ENCODE data around the gene ABCB9.
A peak's percentile ranks its signal among the peaks of the same experiment; 100 is the strongest.
"Not testable (repeated sequence)": the region's sequence is repeated elsewhere in the genome, so short reads cannot be mapped to it uniquely, and the experiment has no call there.

ABCB9 gene

DNA sequence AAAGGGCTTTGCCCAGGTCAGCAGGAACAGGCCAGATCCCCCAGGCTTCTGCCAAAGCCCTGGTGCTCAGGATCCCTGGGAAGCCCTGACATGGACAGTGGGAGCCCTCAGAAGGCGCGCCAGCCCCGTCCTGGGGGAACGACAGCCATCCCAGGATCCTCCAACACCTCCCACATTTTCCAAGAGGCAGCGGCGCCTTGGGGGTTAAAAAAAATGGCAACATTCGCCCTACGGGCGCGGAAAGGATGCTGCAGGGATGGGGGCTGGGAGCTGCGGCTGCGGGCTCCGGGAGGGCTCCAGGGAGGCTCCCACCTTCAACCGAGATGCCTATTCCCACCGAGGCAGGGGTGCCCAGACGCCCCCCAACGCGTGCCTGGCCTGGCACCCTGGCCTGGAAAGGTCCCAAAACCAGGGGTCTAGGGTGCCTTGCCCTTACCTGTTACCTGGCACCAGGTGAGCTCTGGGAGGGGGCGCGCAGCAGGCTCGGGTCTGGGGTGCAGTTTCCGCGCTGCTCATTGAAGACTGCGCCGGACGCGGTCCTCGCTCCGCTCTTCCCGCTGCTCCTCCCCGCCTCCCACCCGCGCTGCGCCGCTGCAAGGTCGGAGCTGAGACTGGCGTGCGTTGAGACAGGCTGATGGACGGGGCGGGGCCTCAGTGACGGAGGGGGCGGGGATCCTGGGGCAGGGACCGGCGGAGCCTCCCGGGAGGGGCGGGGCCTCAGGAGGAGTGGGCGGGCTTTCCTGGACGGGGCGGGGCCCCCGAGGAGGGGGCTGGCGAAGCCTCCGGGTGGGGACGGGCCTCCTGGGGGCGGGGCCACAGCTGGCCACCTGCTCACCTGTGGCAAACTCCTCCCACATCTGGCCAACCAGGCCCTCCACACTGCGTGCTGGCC lies at the start of gene ABCB9:
Gene ABCB9, minus strand, starts transcription at position 613 of the 892 bp plus-strand sequence. CDS start 6,228 bp downstream, outside the sequence.
- DNase-seq: peak; percentile 96

DNA sequence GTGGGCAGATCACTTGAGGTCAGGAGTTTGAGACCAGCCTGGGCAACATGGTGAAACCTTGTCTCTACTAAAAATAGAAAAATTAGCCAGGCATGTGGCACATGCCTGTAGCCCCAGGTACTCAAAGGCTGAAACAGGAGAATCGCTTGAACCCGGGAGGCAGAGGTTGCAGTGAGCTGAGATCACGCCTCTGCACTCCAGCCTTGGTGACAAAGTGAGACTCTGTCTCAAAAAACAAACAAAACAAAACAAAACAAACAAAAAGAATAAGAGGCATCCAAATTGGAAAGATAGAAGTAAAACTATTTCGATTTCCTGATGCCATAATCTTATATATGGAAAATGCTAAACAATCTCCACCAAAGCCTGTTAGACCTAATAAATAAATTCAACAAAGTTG lies 48.2 kb upstream of the ABCB9 start:
- not testable (repeated sequence) for DNase-seq

DNA sequence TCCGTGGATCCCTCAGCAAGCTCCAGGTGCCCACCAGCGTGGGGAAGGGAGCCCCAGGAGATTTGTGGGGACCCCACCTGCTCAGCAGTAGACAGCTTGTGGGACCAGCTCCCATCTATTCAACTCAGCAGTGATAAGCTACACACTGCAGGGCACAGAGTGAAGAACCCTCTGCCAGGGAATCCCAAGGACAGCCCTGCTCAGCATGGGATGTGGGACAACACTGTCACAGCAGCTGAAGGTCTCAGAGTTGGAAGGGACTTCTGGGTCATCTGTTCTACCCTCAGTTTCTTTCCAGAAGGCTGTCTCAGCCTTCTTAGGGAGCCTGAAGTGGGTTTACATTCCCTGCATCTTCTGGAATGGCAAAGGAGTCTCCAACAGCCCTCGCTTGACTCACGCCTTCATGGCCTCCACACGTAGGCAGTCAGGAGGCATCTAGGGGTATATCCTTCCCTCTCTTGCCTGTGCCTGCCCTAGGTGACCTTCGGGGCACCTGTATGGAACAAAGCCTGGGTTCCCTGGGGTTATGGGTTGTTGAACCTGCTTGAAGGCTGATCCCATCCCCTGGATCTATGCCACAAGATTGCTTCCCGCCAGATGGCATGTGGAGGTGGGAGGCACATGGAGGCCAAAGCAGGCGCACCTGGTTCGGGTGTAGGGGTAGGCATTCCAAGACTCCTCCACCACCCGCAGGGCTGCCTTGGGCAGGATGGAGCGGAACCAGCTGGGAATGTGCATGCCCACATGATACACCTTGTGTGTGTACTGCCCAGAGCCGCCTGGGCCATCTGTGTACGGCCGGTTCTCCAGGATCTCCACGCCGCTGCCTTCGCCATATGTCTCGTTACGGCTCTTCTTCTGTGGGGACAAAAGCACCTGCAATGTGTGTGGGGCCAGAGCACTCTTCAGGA lies 47.2 kb upstream of the ABCB9 start:
- DNase-seq: no peak

DNA sequence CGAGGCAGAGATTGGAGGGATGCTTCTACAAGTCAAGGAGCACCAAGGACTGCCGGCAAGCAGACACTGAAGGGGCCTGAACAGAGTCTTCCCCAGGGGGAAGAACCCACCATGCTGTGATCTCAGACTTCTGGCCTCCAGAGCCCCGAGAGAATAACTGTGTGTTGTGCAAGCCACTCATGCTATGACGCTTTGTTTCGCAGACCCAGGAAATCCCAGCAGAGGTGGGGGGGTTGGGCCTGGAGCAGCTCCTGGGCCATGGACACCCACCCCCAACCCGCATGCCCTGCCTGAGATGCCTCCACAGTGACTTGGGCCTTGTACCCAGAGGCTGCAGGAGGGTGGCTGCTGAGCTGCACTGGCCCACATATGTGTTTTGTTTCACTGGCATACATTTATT lies 45.4 kb upstream of the ABCB9 start:
- DNase-seq: no peak

DNA sequence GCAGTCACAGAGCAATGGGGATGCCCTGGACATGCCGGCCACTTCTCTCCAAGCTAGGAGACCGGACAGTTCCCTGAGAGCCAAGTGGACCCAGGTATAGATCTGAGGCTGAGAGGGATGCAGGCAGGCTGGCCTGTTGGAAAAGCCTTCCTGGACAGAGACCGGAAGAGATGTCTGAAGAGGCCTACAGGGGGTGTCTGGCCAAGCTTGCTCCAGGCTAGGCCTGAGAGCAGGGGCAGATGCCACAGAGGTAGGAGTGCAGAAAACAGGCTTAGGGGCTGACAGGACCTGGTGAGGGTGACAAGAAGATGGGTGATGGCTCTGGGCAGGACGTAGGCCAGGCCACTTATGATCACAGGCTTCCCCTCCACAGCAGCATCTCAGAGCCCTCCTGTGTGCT lies 44.4 kb upstream of the ABCB9 start:
- no peak for DNase-seq

DNA sequence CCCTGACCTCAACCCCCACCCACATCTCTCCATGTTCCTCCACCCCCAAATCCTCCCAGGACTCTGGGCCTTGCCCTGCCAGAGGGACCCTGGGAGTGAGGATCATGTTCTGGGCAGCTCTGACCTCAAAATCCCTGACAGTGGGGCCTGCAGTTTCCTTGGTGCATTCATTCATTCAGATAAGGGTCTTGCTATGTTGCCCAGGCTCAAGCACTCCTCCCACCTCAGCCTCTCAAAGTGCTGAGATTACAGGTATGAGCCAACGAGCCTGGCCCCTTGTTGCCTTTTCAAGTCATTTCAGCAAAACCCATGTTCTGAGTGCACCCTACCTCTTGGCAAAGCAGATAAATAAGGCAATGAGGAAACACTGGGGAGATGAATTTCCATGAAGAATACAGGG lies 43.8 kb upstream of the ABCB9 start:
- no peak for DNase-seq

DNA sequence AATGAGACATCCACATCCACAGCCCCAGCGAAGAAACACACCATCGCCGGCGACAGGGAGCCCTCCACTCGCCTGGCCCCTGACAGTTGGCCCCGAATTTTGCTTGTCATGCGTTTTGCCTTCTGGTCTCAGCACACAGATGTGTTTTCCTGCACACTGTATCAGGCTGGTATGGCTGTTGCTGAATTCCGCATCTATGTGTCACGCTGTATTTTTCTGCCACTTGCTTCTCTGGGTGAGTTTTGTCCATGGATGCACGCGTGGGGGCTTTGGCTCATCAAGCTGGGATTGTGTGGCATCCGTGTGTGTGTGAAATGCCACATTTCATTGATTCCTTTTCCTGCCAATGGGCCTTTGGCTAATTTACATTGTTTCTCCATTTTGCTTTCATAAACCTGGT lies 40.7 kb upstream of the ABCB9 start:
- DNase-seq: no peak

DNA sequence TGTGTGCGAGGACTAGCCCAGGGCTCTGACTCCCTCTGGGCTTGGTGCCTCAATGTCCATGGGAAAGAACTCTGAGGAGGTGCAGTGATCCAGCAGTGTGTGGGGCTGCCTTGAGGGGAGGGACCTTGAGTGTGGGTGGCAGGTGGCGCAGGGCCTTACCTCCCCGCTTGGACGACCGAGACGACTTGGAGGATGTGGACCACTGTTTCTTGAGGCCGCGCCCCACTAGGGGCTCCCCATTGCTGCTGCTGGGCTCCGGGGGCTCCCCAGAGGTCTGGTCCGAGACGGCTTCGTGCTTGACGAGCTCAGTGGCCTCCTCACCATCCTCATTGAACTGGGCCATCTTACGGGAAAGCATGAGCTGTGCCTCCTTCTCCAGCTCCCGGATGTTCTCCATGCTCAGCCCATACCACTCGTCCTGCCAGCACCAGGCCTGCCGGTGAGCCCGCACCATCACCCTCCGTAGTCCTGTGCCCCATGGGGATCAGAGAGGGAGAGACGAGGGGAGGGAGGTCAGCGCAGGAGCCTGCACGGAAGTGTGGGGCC lies 38.9 kb upstream of the ABCB9 start:
- DNase-seq: no peak

DNA sequence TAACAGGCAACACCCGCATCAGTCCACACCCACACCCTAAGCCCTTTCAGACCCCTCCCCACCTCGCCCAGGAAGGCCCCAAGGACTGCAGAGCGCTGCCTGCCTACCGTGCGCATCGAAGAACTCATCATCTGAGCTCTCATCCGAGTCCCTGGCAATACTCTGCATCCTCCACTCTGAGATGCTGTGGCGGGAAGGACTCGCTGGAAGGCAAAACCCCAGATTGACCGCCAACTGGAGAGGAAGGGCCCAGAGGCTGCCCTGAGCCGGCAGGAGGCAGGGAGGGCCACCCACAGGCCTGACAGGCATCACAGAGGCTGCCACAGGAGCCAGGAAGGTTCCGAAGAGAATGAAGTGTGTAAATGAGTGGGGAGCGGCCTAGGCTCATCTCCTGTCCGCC lies 38.0 kb upstream of the ABCB9 start:
- no peak for DNase-seq

DNA sequence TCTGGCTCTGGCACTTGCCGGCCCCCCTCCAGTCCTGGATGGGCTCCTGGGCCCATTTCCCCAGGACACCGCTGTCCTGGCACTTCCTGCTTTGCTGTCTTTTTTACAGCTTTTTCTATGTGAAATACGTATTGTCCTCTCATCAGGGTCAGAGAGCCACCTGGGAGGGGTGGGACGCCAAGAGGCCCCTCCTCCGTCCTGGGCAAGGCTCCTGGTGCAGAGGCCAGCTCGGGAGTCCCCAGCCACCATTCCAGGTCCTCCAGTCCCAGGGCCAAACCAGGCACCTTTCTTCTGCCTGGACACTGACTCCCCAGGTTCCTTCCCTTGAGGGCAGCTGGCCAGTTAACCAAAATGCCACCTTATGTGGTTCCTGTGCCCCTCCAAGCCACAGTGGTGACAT lies 37.0 kb upstream of the ABCB9 start:
- no peak for DNase-seq

DNA sequence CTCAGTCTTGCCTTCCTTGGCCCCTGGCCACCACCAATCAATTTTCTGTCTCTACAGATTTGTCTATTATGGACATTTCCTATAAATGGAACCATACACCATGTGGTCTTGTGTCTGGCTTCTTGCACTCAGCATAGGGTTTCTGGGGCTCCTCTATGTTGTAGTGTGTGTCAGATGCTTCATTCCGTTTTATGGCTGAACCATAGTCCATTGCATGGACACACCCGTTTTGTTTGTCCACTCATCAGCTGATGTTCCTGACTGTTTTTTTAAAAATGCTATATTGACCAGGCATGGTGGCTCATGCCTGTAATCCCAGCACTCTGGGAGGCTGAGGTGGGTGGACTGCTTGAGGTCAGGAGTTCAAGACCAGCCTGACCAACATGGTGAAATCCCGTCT lies 35.2 kb upstream of the ABCB9 start:
- no peak for DNase-seq

DNA sequence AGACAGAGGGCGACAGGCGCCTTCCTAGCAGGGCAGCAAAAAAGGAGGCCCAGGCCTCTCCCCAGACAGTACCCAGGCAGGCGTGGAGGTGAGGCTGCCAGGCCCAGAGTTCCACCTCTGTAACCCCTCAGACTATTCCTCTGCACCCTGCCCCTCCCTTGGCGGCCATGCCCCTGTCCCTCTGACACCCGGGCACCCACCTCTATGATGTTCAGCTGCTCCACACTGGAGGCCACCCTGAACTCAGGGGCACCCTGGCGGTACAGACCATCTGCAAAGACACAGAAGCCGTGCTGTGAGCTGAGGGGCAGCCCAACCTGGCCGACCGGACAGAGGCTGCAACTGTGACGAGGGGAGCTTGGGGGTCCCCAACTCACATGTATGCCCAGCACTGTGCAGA lies 34.3 kb upstream of the ABCB9 start:
- DNase-seq: no peak

DNA sequence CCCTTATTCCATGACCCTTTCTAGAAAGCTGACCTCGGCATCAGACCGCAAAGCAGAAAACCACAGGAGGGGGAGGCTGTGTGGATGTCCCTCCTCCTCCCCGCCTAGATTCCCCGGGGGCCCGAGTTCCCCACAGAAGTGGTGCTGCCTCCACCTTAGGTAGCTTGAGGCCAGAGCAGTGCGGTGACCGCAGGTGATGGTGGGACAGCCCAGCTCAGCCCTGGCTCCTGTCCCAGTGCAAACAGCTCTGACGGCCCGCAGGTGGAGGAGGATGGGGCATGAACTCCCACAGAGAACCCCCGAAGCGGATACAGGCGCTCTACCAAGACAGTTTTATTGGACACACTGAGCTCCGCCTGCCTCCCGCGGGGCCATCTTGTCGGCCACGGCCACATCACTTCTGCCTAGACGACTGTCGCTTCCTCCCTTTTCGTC lies 33.7 kb upstream of the ABCB9 start:
- no peak for DNase-seq

DNA sequence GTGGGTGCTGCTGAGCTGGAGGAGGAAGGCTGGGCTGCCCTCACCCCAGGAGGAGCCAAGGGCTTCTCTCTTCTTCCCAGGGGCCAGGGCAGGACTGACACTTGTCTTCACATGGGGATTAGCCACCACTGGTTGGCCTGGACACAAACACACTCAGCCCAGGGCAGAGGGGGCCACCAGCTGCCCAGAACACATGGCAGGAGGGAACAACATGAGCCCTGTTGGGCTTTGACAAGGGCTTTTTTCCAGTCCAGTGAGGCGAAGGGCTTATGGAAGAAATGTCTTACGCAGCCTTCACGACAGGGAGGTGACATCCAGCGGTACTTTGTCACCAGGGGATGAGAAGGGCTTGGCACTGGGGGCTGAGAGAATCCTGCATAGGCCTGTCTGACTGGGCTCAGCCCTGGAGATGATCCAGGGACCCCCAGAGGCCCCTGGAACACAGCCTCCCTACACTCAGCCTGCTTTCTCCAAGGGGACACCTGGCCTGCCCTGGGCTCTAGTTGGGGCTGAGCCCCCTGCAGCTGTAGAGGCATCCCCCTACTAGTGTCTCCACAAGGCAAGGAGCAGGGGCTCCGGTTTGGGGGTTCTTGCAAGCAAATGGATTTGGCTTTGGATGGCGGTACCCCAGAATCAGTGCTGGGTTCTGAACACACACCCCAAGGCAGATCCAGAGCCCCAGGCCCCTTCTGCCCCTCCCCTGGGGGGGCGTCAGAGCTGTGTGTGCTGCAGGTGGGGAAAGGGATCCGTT lies 33.1 kb upstream of the ABCB9 start:
- DNase-seq: no peak

DNA sequence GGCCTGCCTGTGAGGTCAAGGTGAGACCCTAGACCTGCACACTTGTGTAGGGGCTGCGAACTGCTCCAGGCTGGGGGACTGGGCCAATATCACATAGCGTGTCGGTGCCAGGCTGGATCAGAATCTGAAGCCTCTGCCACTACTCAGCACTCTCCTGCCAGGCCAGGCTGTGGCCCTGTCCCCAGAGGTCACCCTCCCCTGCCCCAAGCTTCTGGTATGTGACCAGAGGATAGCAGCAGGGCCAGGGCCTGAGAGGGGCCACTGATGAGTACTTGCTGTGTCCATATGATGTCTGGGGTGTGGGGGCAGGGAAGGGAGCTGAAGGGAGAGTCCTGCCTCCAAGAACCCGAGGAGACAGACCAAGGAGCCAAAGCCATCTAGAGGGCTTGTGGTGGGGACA lies 32.1 kb upstream of the ABCB9 start:
- DNase-seq: no peak

DNA sequence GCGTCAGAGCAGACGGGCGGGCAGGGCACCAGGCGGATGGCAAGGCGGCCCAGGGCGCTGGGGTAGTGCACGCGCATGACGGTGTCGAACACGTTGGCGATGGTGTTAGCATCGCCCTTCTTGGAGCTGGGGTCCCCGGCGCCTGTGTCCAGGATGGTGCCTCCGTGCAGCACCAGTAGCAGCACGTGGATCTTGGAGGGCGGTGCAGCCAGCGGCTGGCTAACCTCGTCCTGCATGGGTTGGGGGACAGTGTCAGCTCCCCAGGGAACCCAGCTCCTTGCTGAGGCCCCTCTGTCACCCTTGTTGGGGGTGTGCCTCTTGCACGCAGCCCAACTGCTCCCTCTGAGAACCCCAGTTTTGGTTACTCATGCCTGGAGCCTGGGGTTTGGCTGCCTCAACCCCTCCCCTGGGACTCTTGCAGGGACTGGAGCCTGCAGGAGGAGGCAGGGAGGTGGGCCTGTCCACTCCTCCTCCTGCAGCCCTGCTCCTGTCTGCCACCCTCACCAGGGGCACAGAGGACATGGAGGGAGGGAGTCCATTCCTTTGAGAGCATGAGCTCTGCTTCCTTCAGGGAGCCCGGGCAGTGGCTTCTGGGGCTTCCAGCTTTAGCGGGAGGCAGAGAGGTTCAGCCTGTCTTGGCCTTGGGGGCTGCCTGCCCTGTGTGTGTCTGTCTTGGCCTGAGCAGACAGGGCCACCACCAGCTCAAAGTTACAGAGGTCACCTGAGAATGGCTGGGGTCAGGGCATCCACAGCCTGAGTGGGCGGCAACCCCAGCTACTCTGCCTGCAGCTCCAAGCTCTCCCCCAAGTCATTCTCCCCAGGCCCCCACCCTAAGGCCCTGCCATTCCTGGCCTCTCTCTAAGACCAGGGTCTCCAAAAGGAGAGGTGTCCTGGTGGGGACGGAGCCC lies 31.3 kb upstream of the ABCB9 start:
- DNase-seq: no peak

DNA sequence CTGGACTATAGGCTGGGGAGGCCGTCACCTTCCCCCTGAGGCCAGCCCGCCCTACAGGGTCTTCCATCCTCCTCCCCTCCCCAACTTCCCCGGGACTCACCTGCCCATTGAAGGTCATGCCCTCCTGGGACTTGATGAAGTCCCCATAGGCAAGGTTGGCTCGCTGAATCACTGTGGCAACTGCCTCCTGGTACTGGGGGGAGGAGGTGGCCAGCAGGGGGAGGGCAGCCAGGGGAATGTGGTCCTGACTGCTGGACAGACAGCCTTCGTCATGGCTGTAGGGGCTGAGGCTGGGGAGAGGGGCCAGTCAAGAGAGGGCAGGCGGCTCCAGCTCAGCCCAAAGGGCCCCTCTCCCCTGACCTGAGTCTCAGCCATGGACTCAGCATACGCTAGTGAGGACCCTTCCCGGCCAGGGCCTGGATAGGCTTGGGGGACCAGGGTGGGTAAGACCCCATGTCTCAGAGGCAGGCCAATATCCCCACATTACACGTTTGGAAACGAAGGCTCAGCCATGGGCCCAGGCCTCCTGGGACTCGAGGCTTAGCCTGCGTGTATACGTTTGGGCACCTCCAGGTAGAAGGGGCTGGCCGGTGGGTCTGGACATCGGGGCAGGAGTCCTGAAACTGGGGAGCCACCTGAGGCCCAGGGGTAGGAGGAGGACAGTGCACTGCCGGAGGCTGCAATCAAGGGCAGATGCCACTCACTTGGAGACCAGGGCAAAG lies 30.5 kb upstream of the ABCB9 start:
- DNase-seq: no peak

DNA sequence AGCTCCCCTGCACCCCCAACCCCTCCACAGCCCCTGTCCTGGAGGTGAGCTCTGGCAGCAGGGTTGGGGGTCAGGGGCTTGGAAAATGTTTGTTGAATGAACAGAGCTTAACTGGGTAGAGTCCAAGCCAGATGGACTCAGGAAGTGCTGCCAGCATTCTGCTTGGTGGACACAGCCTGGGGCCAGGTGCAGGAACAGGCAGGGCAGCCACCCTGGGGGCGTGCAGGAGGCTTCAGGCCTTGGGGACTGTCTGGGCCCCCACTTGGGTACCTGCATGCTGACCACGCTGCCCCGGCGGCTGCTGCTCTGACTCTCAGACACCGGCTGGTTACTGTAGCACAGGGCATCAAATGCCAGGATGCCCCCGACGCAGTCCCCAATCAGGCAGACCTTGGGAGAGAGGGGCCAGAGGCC lies 29.9 kb upstream of the ABCB9 start:
- no peak for DNase-seq

DNA sequence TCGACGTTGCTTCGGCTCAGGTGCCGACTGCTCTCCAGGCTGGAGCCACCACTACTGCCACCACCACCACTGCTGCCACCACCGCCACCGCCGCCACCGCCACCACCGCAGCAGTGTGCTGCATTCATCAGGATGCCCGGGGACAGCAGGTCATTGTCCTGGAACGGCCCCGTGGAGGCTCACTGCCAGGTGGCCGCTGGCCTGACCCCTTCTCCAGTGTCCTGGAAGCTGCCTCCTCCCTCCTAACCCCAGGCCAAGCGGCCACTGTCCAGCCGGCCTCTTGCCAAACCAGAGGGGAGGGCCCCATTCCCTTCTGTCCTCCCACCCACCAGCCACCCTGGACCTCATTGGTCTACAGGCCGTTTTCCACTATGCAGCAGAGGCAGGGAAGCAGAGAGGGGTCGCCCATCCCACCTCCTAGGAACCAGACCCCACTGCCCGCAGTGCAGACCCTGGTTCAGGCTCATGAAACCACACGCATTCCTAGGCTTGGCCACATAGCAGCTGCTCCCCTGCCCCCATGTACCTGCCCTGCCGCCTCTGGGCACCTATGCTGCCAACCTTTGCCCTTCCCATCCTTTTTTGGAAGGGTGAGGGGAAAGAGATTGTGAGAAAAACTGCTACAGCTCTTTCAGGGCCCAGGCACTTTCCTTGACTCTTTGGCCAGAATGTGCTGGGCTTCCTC lies 29.4 kb upstream of the ABCB9 start:
- DNase-seq: no peak

DNA sequence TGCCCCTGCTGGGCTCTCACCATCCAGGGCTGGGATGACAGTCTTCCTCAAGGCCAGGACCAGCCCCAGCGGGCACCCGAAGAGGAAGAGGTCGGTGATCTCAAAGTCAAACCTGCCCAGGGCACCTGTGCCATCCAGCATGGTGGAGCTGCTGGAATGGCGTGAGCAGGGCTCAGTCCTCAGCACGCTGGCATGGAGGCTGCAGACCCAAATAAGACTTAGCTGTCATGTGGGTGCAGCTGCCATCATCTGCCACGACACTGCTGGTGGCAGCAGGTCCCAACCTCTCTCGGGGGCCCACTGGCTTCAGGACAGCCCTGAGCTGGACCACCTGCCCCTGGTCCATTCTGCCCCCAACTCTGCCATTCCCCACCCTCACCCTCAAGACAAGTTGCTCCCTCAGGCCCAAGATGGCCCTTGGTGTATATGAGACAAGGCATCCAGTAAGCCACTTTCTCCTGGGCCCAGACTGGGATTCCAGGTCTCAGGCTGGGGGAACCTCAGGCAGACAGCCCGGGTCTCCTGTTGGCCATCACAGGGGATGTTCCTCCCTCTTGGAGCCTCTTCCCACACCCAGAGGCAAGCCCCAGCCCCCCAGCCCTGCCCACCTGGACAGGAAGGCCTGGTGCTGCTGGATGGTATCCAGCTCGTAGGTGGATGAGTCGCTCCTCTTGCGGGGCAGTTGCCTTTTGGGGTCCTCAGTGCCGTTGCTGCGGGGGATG lies 28.7 kb upstream of the ABCB9 start:
- DNase-seq: no peak

All from NCI-H774 (cell line).